K562 (cell line): ENCODE measurements around the gene PEAR1. TPM values are rescaled to one million over a fixed set of nuclear protein-coding genes. Genes with fewer than 3 reads are reported as not detected.

ENCODE experiments used
- ATAC-seq: fragments of 200-7000 bp; cut with Tn5 transposase; 3 replicates; pipeline ENCODE4 v1.9.1; 2020; ENCODE audit warnings: moderate library complexity
- BruUV-seq: library from RNA; stranded (reverse); fragments of 400-500 nt; replicated peaks from 2 replicates; lab custom pipeline; 2021; lab: Mats Ljungman, UMichigan
- CTCF ChIA-PET: fragments of 300-600 bp; formaldehyde crosslinking; extraction: SDS; loops from one replicate; lab custom pipeline; 2021; ENCODE audit warnings: low intra/inter-chr PET ratio; lab: Yijun Ruan, JAX
- POLR2A ChIA-PET: fragments of 300-600, 350-650 bp; sonication (Branson Sonifier 250); formaldehyde crosslinking; extraction: SDS; loops from one replicate; lab custom pipeline; 2021; ENCODE audit warnings: antibody characterized with exemption, inconsistent platforms; lab: Yijun Ruan, JAX
- DNase-seq, 4 experiments: peaks; one replicate each; pipeline versions ENCODE4 v3.0.0 to v3.0.0-alpha.2; 2011 to 2018; ENCODE audit warnings: low spot score in 3 of 4, mixed read lengths in 3 of 4; ENCODE audit errors: extremely low read depth in 1 of 4
- FAIRE-seq: peaks from 2 replicates; lab custom pipeline; 2011; peaks lifted over from hg19 to GRCh38; lab: Jason Lieb, UNC
- H2AFZ ChIP-seq: 2 replicates; pipeline ENCODE4 v1.6.0; 2011; ENCODE audit warnings: low read depth, low read length, control low read depth, inconsistent platforms
- H3K27ac ChIP-seq: fragments of 200-600 bp; 3 replicates; pipeline ENCODE4 v1.8.0; 2011; ENCODE audit warnings: low read depth, mild to moderate bottlenecking, control low read depth, inconsistent platforms, low read length, moderate library complexity, mixed read lengths; ENCODE audit errors: extremely low read depth
- H3K27me3 ChIP-seq, 2 experiments: fragments of 300-600 bp in 1 of 2; 2 replicates in 1 of 2; 3 replicates in 1 of 2; pipeline versions ENCODE4 v1.6.0 to v1.8.0; 2011; ENCODE audit warnings: inconsistent platforms in 2 of 2, low read length in 2 of 2, mild to moderate bottlenecking in 1 of 2, mixed read lengths in 1 of 2, moderate library complexity in 1 of 2; ENCODE audit not compliant: control insufficient read depth in 2 of 2, insufficient read depth in 2 of 2
- H3K36me3 ChIP-seq: fragments of 300-600 bp; 3 replicates; pipeline ENCODE4 v1.8.0; 2011; ENCODE audit warnings: mild to moderate bottlenecking, low read length, inconsistent platforms; ENCODE audit not compliant: control insufficient read depth, insufficient read depth
- H3K4me1 ChIP-seq, 2 experiments: fragments of 200-600 bp in 1 of 2; replicated peaks in 1 of 2; 2 replicates in 1 of 2; 3 replicates in 1 of 2; pipeline versions ENCODE4 v1.5.1 to v1.8.0; 2011; ENCODE audit warnings: inconsistent platforms in 2 of 2, low read length in 2 of 2, mild to moderate bottlenecking in 1 of 2, mixed read lengths in 1 of 2, moderate library complexity in 1 of 2; ENCODE audit not compliant: control insufficient read depth in 2 of 2, insufficient read depth in 2 of 2
- H3K4me2 ChIP-seq: 2 replicates; pipeline ENCODE4 v1.6.1; 2011; ENCODE audit warnings: low read length, control low read depth, inconsistent platforms, mixed read lengths; ENCODE audit not compliant: insufficient read depth
- H3K4me3 ChIP-seq: fragments of 200-600 bp; sonication (generic), shearing (Covaris generic); 2 replicates; pipeline ENCODE4 v1.5.1; 2016; ENCODE audit warnings: control low read depth, inconsistent platforms
- H3K79me2 ChIP-seq: fragments of 200-600 bp; 3 replicates; pipeline ENCODE4 v1.8.0; 2011; ENCODE audit warnings: low read length, inconsistent platforms; ENCODE audit not compliant: control insufficient read depth, insufficient read depth
- H3K9ac ChIP-seq, 2 experiments: 2 replicates each; pipeline versions ENCODE4 v1.6.0 to v1.6.1; 2011; ENCODE audit warnings: low read depth in 2 of 2, low read length in 2 of 2, control low read depth in 1 of 2, inconsistent platforms in 1 of 2, mild to moderate bottlenecking in 1 of 2, mixed read lengths in 1 of 2; ENCODE audit not compliant: insufficient read depth in 1 of 2
- H3K9me1 ChIP-seq: one replicate; pipeline ENCODE4 v1.6.0; 2011; ENCODE audit warnings: inconsistent platforms, mild to moderate bottlenecking, low read length, moderate library complexity; ENCODE audit not compliant: control insufficient read depth, insufficient read depth
- H3K9me3 ChIP-seq: replicated peaks from 2 replicates; pipeline ENCODE4 v1.5.1; 2011; ENCODE audit warnings: low read depth, low read length, inconsistent platforms; ENCODE audit not compliant: control insufficient read depth, insufficient read depth
- H4K20me1 ChIP-seq: replicated peaks from 2 replicates; pipeline ENCODE4 v1.6.1; 2011; ENCODE audit warnings: low read length, inconsistent platforms, mixed read lengths; ENCODE audit not compliant: control insufficient read depth, insufficient read depth
- COPS2 ChIP-seq: fragments of 450-650 bp; conservative IDR thresholded peaks from 2 replicates; pipeline ENCODE4 v1.6.1; 2016; ENCODE audit warnings: mild to moderate bottlenecking, moderate library complexity
- CXXC5 ChIP-seq: fragments of 250-450 bp; sonication (Bioruptor Pico); IDR thresholded peaks from 2 replicates; pipeline ENCODE4 v1.8.0; 2022; ENCODE audit warnings: inconsistent platforms, mild to moderate bottlenecking, moderate library complexity
- E2F5 ChIP-seq: sonication (generic); formaldehyde crosslinking; IDR thresholded peaks from 2 replicates; pipeline ENCODE4 v1.8.0; 2022; ENCODE audit warnings: mild to moderate bottlenecking, missing genetic modification reagents
- HCFC1 ChIP-seq: IDR thresholded peaks from 2 replicates; pipeline ENCODE4 v1.6.1; 2012; ENCODE audit warnings: low read depth, low read length, improper control_type of control experiment
- HDAC8 ChIP-seq: fragments of 450-650 bp; IDR thresholded peaks from 2 replicates; pipeline ENCODE4 v1.6.1; 2016; ENCODE audit warnings: mild to moderate bottlenecking, missing genetic modification characterization, moderate library complexity, missing compliant biosample characterization
- HNRNPL ChIP-seq: fragments of 200-400 bp; formaldehyde crosslinking; IDR thresholded peaks from 2 replicates; pipeline ENCODE4 v1.6.1; 2017; ENCODE audit warnings: low read depth, mild to moderate bottlenecking, low read length
- KAT7 ChIP-seq: sonication (generic); formaldehyde crosslinking; IDR thresholded peaks from 2 replicates; pipeline ENCODE4 v1.8.0; 2022; ENCODE audit warnings: missing genetic modification reagents, mild to moderate bottlenecking, borderline replicate concordance
- PRMT5 ChIP-seq: sonication (generic); formaldehyde crosslinking; IDR thresholded peaks from 2 replicates; pipeline ENCODE4 v1.5.0; 2020; ENCODE audit warnings: missing genetic modification reagents
- RBBP5 ChIP-seq: fragments of 200-600 bp; sonication (generic); IDR thresholded peaks from 2 replicates; pipeline ENCODE4 v1.6.1; 2012; ENCODE audit warnings: borderline replicate concordance, mild to moderate bottlenecking, low read length, control low read depth, inconsistent platforms; ENCODE audit not compliant: insufficient read depth, poor library complexity, severe bottlenecking
- RBFOX2 ChIP-seq: fragments of 200-400 bp; formaldehyde crosslinking; IDR thresholded peaks from 2 replicates; pipeline ENCODE4 v1.6.1; 2017; ENCODE audit warnings: low read depth, mild to moderate bottlenecking, low read length, moderate library complexity
- SMAD1 ChIP-seq: fragments of 150-350 bp; IDR thresholded peaks from 2 replicates; pipeline ENCODE4 v1.6.1; 2014; ENCODE audit warnings: low read length, low read depth; ENCODE audit not compliant: partially characterized antibody
- SREBF2 ChIP-seq: sonication (generic); formaldehyde crosslinking; IDR thresholded peaks from 2 replicates; pipeline ENCODE4 v1.4.0; 2020; ENCODE audit warnings: mild to moderate bottlenecking, missing genetic modification reagents
- TCF7 ChIP-seq: sonication (generic); IDR thresholded peaks from 2 replicates; pipeline ENCODE4 v1.6.1; 2016; ENCODE audit warnings: antibody characterized with exemption, borderline replicate concordance
- ZEB2 ChIP-seq: fragments of 450-650 bp; IDR thresholded peaks from 2 replicates; pipeline ENCODE4 v1.6.1; 2016
- ZFP1 ChIP-seq: fragments of 450-650 bp; formaldehyde crosslinking; IDR thresholded peaks from 2 replicates; pipeline ENCODE4 v1.4.0; 2020; ENCODE audit warnings: mild to moderate bottlenecking, mixed read lengths
- ZNF146 ChIP-seq: IDR thresholded peaks from one replicate; pipeline ENCODE4 v1.6.1; 2018; ENCODE audit warnings: missing compliant biosample characterization; ENCODE audit not compliant: unreplicated experiment
- ZNF511 ChIP-seq: sonication (generic); formaldehyde crosslinking; IDR thresholded peaks from 2 replicates; pipeline ENCODE4 v1.8.0; 2022; ENCODE audit warnings: mild to moderate bottlenecking, missing genetic modification reagents
- ZNF696 ChIP-seq: fragments of 250-450 bp; sonication (Bioruptor Pico); conservative IDR thresholded peaks from 2 replicates; pipeline ENCODE4 v1.4.0; 2020; ENCODE audit warnings: mild to moderate bottlenecking, moderate library complexity
- WGBS: fragments of 100-300 bp; shearing (Covaris generic); methylation state at CpG from one replicate; pipeline ENCODE4 v1.1.6; 2016; ENCODE audit warnings: low coverage, mixed read lengths; ENCODE audit not compliant: insufficient coverage; ENCODE audit errors: missing lambda C conversion rate; 5-methylcytosine and 5-hydroxymethylcytosine counted together
- in situ Hi-C: fragments of 300-500 bp; cut with MboI; formaldehyde crosslinking; loops from 4 replicates; pipeline ENCODE4 v1.15.0; 2018; ENCODE audit warnings: inconsistent platforms, mixed read lengths
- intact Hi-C: fragments of 100-400 bp; cut with micrococcal nuclease; formaldehyde crosslinking; loops from 2 replicates; pipeline ENCODE4 v1.14.2; 2022
- polyA plus RNA-seq, 8 experiments: library from polyadenylated mRNA; depleted of rRNA in 4 of 8; stranded (reverse) in 5 of 8; unstranded in 3 of 8; fragments of >200 nt; fragmentation: Nextera tagmentation in 2 of 8; fragmentation: Illumina TruSeq in 1 of 8; extraction: Ambion mirVana in 2 of 8; extraction: Trizol in 1 of 8; gene quantifications; 2 replicates each; pipeline versions ENCODE4 v1.2.1 to v1.2.3, GENCODE V29; 2011 to 2014; ENCODE audit warnings: inconsistent platforms in 1 of 8, missing spikeins in 1 of 8
- total RNA-seq, 7 experiments: library from RNA; depleted of rRNA in 6 of 7; stranded (reverse); fragments of >200 nt in 6 of 7; fragmentation: Illumina TruSeq in 2 of 7; extraction: Trizol in 2 of 7; gene quantifications; 2 replicates each; pipeline versions ENCODE4 v1.2.1 to v1.2.3, GENCODE V29; 2011 to 2021; ENCODE audit warnings: low replicate concordance in 1 of 7

PEAR1 gene
- total and polyA plus RNA-seq, 9 of the 15 experiments (the other 6 are each of a cell fraction or from before 2014, with no cell fraction given), result 0.87 to 13.9 (median 6.1) TPM

GRCh38 chr1:156860628-156861423 lies 32.7 kb upstream of the PEAR1 start, which contains the start of gene NTRK1:
Gene NTRK1, plus strand, starts transcription at chr1:156860865. Its CDS starts 70 bp downstream, at chr1:156860935.
- H3K9me3 ChIP-seq, result no peaks in the 10 kb centered on the region
- intact Hi-C loops (loop anchor here (1.0 to 5.0 kb wide), 5 partner anchors 22 to 174 kb away; no protein-coding TSS in a partner anchor), in situ Hi-C loops (loop anchor here (5.0 kb wide), 2 partner anchors 59 to 134 kb away; partner anchors contain the start of genes ISG20L2 and METTL25B)
- no peak within 1 kb of the TSS; the same call in 2 of the 3 replicates for H3K27ac ChIP-seq
- H2AFZ ChIP-seq, result peak within 1 kb of the TSS; percentile 86
- peak within 1 kb of the TSS; percentile 34 for H3K4me3 ChIP-seq
- ATAC-seq (peak; percentile 65), FAIRE-seq (no peak), DNase-seq (peak; percentile 84 to 90 (median 87))
- no peaks in the 10 kb centered on the region for H3K27me3 ChIP-seq
- H3K9ac ChIP-seq, result peak within 1 kb of the TSS; percentile 30 to 78
- H4K20me1 ChIP-seq, result no peaks in the 10 kb centered on the region
- BruUV-seq, result no TSS peak
- CTCF ChIA-PET, result interaction anchor here (1.0 to 3.3 kb wide), 10 partner anchors 21 to 172 kb away, joined by 3 to 31 read pairs (median 6); no protein-coding TSS in a partner anchor
- 46% methylated on average over 33 of the region's 69 CpGs for WGBS
- POLR2A ChIA-PET, result interaction anchor here (0.6 to 2.3 kb wide), 13 partner anchors 10 to 172 kb away, joined by 3 to 17 read pairs (median 4); partner anchors contain the start of genes HDGF, ISG20L2 and METTL25B
- H3K4me1 ChIP-seq, result peaks cover 82 to 87% of the 10 kb centered on the region in 2 experiments
- peaks cover 34% of the 10 kb centered on the region; the same call in 2 of the 3 replicates for H3K79me2 ChIP-seq
- H3K4me2 ChIP-seq, result peak within 1 kb of the TSS; percentile 90
- no peaks in the 10 kb centered on the region for H3K9me1 ChIP-seq
- H3K36me3 ChIP-seq, result no peaks in the 10 kb centered on the region
- no peak for TF ChIP-seq COPS2
- TF ChIP-seq PRMT5 (CRISPR knock-in tag), result no peak
- TF ChIP-seq ZEB2, result no peak
- no peak for TF ChIP-seq TCF7
- peak; percentile 59 for TF ChIP-seq RBFOX2
- TF ChIP-seq HCFC1, result no peak
- TF ChIP-seq ZFP1 (CRISPR knock-in tag), result no peak
- TF ChIP-seq ZNF696 (CRISPR knock-in tag), result no peak
- no peak for TF ChIP-seq ZNF146 (CRISPR knock-in tag)
- TF ChIP-seq CXXC5 (CRISPR knock-in tag), result peak; percentile 29
- 0 out of 2 replicates have a peak, but pooled peaks have one; percentile 78 for TF ChIP-seq HNRNPL
- 0 out of 2 replicates have a peak, but pooled peaks have one; percentile 32 for TF ChIP-seq KAT7 (CRISPR knock-in tag)
- TF ChIP-seq HDAC8 (tag), result no peak
- peak; percentile 58 for TF ChIP-seq RBBP5
- TF ChIP-seq SMAD1, result no peak
- TF ChIP-seq SREBF2 (CRISPR knock-in tag), result no peak
- TF ChIP-seq E2F5 (CRISPR knock-in tag), result no peak
- no peak for TF ChIP-seq ZNF511 (CRISPR knock-in tag)
